HG02970 (cell line): ENCODE measurements around the gene GATM.
"Not testable (repeated sequence)": the region's sequence is repeated elsewhere in the genome, so short reads cannot be mapped to it uniquely, and the experiment has no call there.

Experiments used
- ATAC-seq: cut with Tn5 transposase; IDR thresholded peaks from one replicate; pipeline ENCODE4 v1.9.1; 2021; ENCODE audit warnings: mild to moderate bottlenecking, moderate library complexity, moderate number of reproducible peaks; ENCODE audit not compliant: unreplicated experiment, low FRiP score

GATM gene

DNA sequence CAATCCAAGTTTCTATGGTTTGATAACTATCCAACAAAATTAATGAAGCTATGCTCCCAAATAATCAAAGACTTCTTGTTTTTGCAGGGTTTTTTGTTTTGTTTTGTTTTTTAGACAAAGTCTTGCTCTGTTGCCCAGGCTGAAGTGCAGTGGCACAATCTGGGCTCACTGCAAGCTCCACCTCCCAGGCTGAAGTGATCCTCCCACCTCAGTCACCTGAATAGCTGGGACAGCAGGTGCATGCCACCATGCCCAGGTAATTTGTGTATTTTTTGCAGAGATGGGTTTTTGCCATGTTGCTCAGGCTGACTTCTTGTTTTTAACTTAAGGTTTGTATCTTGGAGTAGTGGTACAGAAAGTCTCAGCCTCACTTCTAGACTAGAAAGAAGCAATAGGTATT is 11.0 kb upstream of the GATM start:
- ATAC-seq, result no peak

DNA sequence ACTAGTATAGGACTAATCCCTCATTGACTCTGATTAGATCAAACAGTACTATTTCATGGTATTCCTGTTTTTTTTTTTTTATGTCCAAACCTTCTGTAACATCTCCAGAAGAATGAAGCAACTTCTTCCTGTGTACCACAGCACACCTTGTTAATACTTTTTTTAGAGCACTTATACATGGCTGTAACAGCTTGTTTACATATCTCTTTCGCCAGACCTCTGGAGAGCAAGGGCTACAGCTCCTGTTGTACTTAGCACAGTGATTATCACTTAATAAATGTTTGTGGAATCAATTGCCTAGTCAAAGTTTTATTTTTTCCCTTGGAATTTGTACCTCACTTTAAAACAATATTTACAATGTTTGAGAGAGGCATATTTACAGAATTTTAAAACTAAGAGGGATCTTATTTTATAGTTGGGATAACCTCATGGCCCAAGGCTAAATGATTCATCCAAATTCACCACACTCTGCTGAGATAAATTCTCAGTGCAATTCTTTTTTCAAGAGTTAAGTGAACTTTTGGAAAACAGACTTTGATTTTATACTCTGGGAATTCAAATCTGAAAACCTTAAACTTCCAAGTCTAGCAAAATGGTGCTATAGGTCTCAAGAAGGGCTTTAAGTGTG is 9.2 kb upstream of the GATM start:
- no peak for ATAC-seq

DNA sequence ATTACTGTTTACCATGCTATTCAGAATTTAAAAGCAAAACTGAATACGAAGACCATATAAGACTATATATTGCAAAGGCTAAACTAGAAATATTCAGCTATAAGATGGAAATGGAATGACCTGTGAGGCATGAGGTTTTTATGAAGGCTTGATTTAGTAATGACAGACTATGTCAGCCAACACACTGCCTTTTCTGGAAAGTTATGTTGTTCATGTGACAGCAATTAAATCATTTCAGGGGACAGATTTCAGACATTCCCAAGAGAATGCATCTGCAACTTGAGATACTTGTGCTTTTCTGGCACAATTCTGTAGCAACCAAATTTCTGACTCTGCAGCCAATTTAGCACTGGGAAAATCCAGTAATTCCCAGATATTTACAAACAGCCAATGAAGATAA is 8.6 kb upstream of the GATM start:
- ATAC-seq, result no peak

DNA sequence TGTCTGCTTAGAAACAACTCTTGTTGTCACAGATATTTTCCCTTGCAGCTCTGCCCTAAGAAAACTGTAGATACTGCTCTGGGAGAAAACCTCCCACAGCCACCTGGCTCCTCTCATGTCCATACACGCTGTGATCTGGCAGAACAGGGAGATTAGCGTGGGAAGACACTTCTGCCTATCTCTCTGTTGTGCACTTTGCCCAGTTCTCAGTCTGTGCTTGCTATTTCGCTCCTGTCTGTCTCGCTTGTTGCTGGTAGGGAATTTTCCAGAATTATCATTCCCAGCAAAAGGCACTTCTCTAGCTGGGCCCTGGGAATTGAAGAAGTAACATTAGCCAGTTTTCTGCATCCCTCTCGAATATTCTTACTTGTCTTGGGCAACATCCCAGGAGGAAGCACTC is 8.1 kb upstream of the GATM start:
- no peak for ATAC-seq

DNA sequence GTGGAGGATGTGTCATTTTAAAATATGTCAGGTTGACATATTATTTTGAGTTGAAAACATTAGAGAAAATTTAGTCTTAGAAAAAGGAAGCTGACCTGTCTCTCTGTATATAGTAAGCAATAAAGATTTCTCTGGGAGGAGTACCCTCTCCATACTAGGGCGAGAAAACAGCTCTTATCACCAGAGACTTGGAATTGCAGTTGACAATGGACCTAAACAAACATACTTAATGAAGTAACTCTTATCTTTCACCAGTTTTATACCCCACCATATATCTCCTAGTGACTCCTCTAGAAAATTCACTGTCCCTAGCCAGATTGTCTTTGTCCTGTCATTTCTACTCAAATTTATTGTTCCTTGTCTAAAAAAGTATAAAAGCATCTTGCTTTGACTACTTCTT is 7.2 kb upstream of the GATM start:
- no peak for ATAC-seq

DNA sequence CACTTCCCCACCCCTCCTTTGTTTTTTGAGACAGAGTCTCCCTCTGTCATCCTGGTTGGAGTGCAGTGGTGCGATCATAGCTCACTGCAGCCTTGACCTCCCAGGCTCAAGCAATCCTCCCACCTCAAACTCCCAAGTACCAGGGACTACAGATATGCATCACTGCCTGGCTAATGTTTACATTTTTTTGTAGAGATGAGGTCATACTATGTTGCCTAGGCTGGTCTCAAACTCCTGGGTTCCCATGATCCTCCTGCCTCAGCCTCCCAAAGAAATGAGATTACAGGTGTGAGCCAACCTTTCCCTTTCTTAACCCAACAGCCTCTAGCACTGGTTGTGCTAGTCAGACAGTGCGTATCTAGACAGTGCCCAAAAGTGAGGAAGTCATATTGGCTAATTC is 6.4 kb upstream of the GATM start:
- no peak for ATAC-seq

DNA sequence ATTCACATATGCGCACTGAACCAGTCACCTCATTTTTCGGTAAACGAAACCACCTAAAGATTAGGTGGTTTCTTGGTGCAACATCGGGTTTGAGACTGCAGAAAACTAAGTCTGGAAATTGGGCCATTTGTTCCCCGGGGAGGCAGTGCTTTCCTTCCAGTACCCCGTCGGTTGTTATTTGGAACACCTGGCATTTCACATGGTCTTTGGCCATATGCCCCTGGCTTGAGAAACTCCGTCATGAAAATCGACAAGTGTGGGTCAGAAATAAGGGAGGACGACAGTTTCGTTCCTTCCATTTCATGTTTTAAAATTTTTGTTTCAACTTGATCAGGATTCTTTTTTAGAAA is 544 bp upstream of the GATM start:
- no peak for ATAC-seq

DNA sequence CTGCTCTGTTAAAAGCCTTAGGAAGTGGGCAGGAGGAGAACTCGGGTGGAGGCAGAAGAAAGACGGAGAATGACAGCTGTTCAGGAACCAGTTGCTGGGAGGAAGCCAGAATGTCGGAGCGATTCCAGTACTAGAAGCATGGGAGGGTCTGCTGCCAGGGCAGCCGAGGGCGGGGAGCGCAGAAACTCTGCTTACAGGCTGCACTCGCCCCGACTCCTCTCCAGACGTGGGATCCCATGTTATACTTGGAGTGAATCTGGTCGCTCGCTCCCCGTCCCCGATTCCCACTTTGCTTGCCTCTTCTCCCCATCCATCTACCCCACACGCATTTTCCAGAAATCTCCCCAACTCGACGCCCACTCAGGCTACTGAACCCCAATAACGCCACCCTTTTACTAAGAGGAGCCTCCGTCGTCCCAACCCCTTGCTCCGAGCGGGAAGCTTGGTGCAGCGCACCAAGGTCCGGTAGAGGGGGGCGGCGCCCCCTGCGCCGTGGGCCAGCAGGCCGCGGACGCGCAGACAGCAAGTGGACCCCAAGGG is 665 bp downstream of the GATM start:
- no peak for ATAC-seq

DNA sequence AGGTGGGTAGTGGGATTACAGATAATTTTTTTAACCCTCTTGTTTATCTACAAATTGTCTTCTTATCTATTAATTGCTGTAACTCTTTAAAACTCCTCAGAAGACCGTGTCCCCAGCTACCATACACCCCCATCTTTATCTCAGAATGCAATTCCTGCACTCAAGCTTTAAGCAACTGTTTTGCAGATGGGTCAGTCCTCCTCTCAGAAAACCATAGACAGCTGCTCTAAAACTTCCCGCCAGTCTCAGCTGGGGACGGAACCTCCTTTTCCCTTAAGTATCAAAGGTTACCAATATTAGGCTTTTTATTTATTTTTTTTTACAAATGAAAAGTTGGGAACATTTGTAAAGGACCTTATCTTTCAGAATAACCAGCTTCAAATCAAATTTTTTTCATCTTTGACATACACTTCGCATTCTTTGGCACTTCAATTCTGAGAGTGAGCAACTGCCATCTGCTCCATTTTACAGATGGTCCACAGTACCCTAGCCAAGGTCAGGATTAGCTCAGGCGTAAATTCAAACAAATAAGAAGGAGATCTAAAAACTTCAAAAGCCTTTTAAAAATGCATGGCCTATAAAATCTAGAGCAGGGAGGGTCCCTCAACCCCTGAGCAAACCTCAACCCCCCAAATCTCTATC is 1.3 kb downstream of the GATM start:
- ATAC-seq, result no peak

DNA sequence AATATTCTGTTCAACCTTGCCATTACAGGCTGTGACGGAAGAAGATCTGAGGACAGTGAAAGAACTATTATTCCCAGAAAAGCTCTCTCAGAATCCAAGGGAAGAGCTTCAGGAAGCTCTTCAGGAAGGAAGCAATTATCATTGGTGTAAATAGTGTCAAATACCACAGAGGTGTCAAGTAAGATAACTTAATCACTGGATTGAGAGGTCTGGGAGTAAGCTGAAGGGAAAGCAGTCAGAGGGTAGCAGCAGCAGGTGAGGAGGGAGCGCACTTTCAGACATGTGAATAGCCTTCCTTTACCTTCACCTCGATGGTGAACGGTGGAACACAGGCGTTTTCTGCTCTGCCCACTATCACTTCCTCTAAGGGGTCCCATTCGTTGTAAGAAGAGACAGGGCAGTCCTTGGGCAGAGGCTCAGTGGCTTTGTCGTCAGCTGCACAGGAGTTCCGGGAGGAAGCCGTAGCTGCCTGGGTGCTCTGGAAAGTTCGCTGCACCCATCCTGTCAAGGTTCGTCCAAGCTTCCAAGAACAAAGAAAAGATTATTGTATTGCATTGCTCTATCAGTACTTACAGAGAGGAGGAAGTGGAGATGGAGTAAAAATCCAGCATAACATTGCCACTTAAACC is 1.9 kb downstream of the GATM start:
- ATAC-seq, result no peak

DNA sequence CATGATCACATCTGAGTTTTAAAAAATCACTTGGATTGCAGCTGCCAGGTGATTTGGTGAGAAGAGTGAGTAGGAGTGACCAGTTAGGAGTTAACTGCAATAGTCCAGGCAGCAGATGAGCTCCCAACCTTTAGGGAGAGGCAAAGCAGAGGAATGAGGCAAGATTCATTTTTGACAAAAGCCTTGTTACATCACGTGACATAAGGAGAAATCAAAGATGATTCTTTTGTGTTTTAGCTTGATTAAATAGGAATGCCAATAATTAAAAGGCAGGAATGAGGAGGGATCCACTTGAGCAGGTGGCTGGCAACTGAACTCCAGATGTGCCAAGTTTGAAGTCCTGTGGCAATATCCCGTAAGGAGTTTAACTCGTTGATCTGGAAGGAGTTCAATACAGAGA is 2.5 kb downstream of the GATM start:
- ATAC-seq, result no peak

DNA sequence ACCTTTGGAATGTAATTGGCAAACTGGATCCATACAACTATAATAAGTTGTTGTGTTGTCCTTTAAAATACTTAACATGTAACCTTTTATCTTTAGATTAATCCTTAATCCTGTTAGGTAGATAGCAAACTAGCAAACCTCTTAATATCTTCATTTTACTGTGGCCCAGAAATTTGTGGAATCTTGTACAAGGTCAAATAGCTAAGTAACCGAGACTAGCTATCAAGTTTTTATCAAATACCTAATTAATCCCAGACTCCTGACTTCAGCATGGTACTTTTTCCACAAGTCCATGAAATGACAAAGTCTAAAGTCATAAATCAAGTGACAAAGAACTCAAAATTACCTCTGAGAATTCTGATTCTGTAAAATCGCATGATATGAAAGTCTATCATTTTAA is 4.4 kb downstream of the GATM start:
- ATAC-seq, result no peak

DNA sequence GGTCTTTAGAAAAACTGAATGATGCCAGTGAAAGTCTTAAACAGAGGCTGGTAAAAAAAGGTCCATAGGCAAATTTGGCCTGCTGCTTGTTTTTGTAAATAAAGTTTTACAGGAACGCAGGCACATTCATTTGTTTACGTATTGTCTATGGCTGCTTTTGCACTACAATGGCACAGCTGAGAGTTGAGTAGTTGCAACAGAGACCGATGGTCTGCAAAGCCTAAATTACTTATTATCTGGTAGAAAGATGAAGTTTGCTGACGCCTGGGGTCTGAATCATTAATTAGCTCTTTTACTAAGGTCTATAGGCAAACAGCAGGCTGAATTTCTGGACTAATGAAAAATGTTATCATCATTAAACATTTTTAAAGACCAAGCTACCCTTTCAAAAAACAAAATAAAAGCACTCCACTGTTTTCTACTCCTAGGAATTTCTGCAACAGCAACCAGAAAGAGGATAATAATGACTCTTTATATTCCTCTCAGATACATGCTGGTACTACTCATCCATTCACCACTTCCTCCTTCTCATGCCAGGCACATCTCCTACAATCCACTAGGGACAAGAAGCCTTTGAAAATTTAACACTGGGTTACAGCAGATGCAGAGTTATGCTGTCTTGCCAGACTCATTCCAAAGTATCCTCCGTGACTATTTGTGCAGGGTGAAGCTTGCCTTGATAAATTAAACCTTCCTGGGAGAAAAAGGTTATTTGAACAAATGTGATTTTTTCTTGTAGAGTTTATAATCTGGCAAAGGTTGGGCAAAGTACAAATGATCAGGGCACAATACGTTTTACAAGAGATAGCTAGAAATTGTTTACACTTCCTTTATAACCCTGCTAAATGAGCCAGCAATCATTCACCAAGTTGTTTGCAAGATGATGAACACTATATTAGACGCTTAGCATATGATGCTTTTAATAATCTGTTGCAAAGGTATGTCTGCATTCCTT is 6.0 kb downstream of the GATM start:
- no peak for ATAC-seq

DNA sequence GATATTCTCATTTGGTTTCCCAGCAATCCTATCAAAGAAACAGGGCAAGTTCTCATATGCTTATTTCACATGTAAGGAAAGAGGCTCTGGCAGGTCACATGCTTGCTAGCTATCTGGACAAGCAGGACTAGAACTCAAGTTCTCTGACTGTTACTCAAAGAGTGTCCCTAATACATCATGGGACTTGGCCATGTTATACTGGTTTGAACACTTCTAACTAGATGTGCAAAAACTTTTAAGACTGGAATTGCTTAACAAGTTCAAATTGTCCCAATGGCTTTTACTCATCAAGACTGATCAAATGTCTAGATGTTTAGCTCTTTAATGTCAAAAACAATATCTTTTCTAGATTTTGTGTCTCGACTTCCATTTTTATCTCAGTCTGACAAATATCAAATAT is 6.8 kb downstream of the GATM start:
- ATAC-seq, result no peak

DNA sequence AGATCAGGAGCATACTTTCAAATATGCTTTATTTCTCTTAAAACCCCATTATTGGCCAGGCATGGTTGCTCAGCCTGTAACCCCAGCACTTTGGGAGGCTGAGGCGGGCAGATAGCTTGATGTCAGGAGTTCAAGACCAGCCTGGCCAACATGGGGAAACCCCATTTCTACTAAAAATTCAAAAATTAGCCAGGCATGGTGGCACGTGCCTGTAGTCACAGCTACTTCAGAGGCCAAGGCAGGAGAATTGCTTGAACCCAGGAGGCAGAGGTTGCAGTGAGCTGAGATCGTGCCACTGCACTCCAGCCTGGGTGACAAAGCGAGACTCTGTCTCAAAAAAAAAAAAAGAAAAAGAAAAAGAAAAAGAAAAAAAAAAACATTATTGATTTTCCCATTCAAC is 8.3 kb downstream of the GATM start:
- not testable (repeated sequence) for ATAC-seq

DNA sequence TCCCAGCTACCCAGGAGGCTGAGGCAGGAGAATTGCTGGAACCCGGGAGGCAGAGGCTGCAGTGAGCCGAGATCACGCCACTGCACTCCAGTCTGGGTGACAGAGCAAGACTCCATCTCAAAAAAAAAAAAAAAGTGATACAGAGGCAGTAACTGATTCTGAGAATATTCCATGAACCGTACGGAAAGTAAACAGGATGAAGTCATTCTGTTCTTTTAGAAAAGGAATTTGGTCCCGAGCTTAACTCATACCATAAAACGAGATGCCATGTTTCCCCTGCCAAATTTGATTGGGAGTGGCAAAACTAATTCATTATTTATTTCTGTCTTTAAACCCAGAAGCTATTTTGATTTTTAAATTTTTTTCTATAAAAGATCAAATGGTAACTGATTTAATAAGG is 11.1 kb downstream of the GATM start:
- ATAC-seq, result not testable (repeated sequence)

DNA sequence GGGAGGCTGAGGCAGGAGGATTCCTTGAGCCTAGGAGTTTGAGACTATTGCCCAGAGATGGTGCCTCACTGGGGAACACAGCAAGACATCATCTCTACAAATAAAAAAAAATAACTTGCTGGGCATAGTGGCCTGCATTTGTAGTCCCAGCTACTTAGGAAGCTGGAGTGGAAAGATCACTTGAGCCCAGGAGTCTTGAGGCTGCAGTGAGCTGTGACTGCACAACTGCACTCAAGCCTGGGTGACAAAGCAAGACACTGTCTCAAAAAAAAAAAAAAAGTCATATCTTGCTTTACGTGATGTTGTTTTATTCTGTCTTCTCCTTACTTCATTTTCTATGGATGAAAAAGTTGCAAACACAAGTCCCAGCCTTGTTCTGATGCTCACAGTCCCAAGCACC is 14.1 kb downstream of the GATM start:
- no peak for ATAC-seq

DNA sequence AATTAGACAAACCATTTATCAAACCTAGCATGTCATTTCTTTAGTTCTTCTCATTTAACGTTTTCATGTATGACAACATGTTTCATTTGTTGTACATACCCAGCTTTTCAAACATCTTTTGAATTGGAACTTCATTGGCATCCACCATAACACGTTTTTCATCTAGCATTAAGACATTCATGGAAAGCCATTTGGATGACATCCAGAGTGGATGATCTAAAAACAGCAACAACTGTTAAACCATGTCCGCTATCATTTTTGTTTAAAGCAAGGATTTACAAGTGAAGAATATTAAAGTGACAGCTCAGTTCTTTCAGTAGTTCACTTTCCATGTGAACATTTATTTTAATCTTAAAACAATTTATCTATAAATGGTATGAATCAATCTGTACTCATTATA is 14.5 kb downstream of the GATM start:
- no peak for ATAC-seq

DNA sequence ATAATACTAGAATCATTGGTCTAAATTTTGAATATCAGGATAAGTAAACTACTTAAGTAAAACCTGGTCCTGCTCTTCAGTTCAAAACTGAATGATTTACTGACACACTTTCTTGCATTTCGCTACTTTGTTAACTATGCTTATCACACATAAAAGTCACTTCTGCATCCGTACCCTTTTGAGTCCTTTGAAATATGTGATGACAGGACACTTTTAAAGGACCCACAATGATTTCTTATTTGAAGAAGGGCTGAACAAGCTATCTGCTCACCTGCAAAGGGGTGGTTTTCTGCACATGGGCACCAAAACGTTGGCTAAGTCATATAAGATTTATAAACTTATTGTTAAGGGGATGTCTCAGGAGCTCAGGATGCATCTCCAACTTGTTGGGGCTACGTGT is 15.0 kb downstream of the GATM start:
- ATAC-seq, result no peak

DNA sequence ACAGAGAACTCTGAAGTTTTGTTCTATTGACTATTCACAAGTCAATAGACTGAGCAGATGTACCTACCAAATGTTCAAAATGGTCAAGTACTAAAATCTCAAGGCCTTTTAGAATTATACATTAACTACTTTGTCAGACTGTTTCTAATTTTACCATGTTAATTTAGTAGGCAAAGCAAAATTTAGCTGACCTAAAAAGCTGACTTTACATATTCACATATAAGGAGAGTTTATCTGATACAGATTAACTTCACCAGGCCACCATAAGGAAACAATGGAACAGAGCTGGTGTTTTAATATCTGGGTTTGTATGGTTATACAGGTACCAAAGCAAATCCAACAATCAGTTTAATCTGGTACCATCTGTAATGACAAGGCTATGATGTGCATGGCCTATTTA is 15.9 kb downstream of the GATM start:
- no peak for ATAC-seq

DNA sequence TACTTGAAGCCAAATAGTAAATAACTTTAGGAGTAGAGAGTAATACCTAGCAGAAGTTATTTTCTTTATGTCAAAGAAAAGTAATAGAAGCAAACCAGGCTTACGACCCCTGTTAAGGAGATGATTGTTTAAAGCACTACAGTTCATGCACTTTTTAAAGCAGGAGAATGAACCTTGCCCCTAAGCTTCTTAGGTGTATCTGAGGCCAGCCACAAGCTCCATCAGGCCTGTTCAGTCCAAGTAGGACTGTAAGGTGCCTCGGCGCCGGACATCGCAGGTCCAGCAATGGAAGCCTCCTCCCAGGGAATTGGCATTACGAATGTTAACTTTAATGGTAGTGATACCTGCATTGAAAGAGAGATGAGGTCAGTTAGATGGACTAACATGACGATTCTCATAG is 16.5 kb downstream of the GATM start:
- no peak for ATAC-seq
